ENCODE measurements around the gene SOD3.

DNA sequence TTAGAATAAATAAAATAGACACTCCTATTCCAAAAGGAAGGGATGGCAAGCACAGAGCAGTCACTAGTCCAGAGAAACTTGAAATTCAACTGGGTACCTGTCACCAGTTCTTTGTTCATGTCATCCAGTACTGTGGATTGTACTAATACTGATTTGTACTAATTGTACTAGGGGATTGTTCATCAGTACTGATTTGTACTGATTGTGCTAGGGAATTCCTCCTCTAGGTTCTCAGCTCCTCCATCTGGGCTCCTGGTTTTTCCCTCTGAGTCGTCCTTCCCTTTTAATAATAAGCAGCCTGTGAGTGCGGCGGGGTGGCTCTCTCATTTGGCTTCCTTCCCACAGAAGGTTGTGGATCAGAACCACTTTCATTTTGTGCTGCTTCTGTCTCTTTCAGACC is 31.0 kb upstream of the SOD3 start:
- TF ChIP-seq, protein P1, sequence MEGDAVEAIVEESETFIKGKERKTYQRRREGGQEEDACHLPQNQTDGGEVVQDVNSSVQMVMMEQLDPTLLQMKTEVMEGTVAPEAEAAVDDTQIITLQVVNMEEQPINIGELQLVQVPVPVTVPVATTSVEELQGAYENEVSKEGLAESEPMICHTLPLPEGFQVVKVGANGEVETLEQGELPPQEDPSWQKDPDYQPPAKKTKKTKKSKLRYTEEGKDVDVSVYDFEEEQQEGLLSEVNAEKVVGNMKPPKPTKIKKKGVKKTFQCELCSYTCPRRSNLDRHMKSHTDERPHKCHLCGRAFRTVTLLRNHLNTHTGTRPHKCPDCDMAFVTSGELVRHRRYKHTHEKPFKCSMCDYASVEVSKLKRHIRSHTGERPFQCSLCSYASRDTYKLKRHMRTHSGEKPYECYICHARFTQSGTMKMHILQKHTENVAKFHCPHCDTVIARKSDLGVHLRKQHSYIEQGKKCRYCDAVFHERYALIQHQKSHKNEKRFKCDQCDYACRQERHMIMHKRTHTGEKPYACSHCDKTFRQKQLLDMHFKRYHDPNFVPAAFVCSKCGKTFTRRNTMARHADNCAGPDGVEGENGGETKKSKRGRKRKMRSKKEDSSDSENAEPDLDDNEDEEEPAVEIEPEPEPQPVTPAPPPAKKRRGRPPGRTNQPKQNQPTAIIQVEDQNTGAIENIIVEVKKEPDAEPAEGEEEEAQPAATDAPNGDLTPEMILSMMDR (optimal IDR thresholded peaks at IDR 0.05 in 1 of 3, IDR thresholded peaks at IDR 0.05 in 1 of 3, conservative IDR thresholded peaks at IDR 0.05 in 1 of 3; ENCODE audit: extremely low read depth in 1 of 3, insufficient read depth in 2 of 3, low read length in 3 of 3): no peak
- no peak for TF ChIP-seq EZH2 (IDR thresholded peaks at IDR 0.05; ENCODE audit: low read length)
